ENCODE data around the gene USP10.

- TF ChIP-seq CTCF (IDR thresholded peaks at IDR 0.05) (no peak), ZFX (IDR thresholded peaks at IDR 0.05; ENCODE audit: borderline replicate concordance) (no peak)
Measured at GRCh38 chr16:84704253-84704652, 4.5 kb downstream of the USP10 start.

Measured in 22Rv1 (cell line).